Right atrium auricular region (tissue), 2 donors: Measurements from ENCODE around the gene ZDHHC18. TPM values are rescaled to one million over a fixed set of nuclear protein-coding genes. Genes with fewer than 3 reads are reported as not detected.

Source experiments
- DNase-seq: peaks from one replicate; pipeline ENCODE4 v3.0.0-alpha.2; 2019; ENCODE audit warnings: low spot score
- H3K27ac ChIP-seq, 2 donors: fragments of 200-600 bp; sonication (generic); 1 replicate in 1 of 2; 2 replicates in 1 of 2; pipeline ENCODE4 v1.5.1; 2016 to 2019
- H3K27me3 ChIP-seq, 2 donors: fragments of 200-600 bp; sonication (generic); one replicate each; pipeline versions ENCODE4 v1.5.1 to v1.6.0; 2017 to 2019
- H3K36me3 ChIP-seq: fragments of 200-600 bp; sonication (generic); one replicate; pipeline ENCODE4 v1.5.1; 2016
- H3K4me1 ChIP-seq, 2 donors: fragments of 200-600 bp; sonication (generic); one replicate each; pipeline versions ENCODE4 v1.5.1 to v1.6.0; 2017 to 2019
- H3K4me3 ChIP-seq, 2 donors: fragments of 200-600 bp; sonication (generic); 1 replicate in 1 of 2; 2 replicates in 1 of 2; pipeline ENCODE4 v1.5.1; 2017 to 2019; ENCODE audit warnings: mild to moderate bottlenecking in 1 of 2, moderate library complexity in 1 of 2
- H3K9me3 ChIP-seq, 2 donors: fragments of 200-600 bp; sonication (generic); one replicate each; pipeline ENCODE4 v1.5.1; 2019
- total RNA-seq, 2 donors: library from RNA; depleted of rRNA; stranded (reverse); fragments of >200 nt; gene quantifications; one replicate each; pipeline ENCODE4 v1.1.0, GENCODE V29; 2016
- TF ChIP-seq, protein P1 (sequence below), 2 donors: fragments of 200-600 bp; sonication (generic); IDR thresholded peaks; one replicate each; pipeline ENCODE4 v1.5.1; 2019; ENCODE audit warnings: antibody characterized with exemption in 2 of 2

ZDHHC18 gene
- total RNA-seq, 2 donors from 2014 or later = 19.8 to 22.5 TPM

DNA sequence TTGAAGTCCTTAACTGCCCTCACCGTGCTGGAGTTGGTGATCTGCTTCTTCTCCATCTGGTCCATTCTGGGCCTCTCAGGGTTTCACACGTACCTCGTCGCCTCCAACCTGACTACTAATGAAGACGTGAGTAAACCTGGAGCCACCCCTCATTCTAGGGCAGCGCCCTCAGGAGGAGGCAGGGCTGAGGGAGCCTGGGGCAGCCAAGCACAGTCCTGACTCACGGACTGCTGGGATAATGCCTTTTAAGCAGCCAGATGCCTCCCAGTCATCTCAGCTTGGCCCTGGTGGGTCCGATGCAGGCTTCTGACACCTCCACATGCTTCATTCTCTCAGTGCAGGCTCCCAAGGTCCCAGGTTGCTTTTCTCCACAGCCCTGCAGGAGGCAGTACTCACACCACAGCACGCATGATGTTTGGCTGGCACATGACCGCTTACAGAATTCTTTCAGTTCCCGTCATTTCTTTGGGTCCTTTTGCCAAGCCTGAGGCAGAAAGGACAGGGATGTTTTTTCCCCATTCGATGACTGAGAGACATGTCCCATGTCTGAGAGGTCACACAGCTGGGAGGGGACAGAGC, 24.7 kb downstream of the ZDHHC18 start:
- Histone ChIP-seq H3K27ac (no peak overlapping the region), H3K9me3 (no peaks in the 10 kb centered on the region), H3K4me1 (no peaks in the 10 kb centered on the region), H3K27me3 (no peaks in the 10 kb centered on the region), H3K4me3 (no peak overlapping the region), H3K36me3 (peaks cover 77% of the 10 kb centered on the region)
- TF ChIP-seq, protein P1, sequence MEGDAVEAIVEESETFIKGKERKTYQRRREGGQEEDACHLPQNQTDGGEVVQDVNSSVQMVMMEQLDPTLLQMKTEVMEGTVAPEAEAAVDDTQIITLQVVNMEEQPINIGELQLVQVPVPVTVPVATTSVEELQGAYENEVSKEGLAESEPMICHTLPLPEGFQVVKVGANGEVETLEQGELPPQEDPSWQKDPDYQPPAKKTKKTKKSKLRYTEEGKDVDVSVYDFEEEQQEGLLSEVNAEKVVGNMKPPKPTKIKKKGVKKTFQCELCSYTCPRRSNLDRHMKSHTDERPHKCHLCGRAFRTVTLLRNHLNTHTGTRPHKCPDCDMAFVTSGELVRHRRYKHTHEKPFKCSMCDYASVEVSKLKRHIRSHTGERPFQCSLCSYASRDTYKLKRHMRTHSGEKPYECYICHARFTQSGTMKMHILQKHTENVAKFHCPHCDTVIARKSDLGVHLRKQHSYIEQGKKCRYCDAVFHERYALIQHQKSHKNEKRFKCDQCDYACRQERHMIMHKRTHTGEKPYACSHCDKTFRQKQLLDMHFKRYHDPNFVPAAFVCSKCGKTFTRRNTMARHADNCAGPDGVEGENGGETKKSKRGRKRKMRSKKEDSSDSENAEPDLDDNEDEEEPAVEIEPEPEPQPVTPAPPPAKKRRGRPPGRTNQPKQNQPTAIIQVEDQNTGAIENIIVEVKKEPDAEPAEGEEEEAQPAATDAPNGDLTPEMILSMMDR (IDR thresholded peaks at IDR 0.05) = no peak
- no peak for DNase-seq

DNA sequence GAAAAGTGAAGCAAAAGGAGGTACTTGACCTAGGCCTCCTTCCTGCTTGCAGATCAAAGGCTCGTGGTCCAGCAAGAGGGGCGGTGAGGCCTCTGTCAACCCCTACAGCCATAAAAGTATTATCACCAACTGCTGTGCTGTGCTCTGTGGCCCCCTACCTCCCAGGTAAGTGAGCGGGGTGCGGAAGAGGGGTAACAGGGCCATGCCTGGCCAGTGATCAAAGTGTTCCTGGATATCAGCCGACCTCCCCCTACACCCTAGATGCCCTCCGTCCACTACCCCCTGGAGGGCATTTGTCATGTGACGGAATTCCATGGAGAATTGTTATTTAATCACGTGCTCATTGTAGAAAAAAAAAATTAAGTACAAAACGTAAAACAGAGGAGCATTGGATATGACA, 26.2 kb downstream of the ZDHHC18 start:
- H3K4me3 ChIP-seq = no peak overlapping the region
- DNase-seq = no peak
- peaks cover 77% of the 10 kb centered on the region for H3K36me3 ChIP-seq
- H3K4me1 ChIP-seq = no peaks in the 10 kb centered on the region
- H3K27ac ChIP-seq = no peak overlapping the region
- H3K27me3 ChIP-seq = no peaks in the 10 kb centered on the region
- H3K9me3 ChIP-seq = no peaks in the 10 kb centered on the region
- TF ChIP-seq, protein P1 (IDR thresholded peaks at IDR 0.05) = no peak

- Histone ChIP-seq H3K27ac (no peak overlapping the region), H3K9me3 (no peaks in the 10 kb centered on the region), H3K36me3 (peaks cover 72% of the 10 kb centered on the region), H3K27me3 (no peaks in the 10 kb centered on the region), H3K4me3 (no peak overlapping the region), H3K4me1 (no peaks in the 10 kb centered on the region)
- TF ChIP-seq, protein P1 (IDR thresholded peaks at IDR 0.05) = peak; percentile 62 to 87
- DNase-seq = peak; percentile 89
Measured at GRCh38 chr1:26853156-26853555, 26.7 kb downstream of the ZDHHC18 start.

DNA sequence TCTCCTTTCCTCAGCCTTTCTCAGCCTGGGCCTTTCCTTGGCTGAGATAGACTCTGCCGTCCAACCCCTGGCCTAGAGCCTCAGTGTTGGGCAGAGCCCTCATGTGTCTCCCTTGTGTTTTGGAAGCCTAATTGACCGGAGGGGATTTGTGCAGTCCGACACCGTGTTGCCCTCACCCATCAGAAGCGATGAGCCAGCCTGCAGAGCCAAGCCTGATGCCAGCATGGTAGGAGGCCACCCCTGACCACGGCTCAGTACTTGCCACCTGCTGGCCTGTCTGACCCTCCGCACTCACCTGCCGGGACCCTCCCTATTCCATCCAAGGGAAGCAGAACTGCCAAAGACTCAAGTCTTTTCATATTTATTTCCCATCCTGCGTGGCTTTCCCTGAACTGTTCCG, 27.1 kb downstream of the ZDHHC18 start:
- no peaks in the 10 kb centered on the region for H3K27me3 ChIP-seq
- no peak for DNase-seq
- H3K4me3 ChIP-seq = no peak overlapping the region
- no peaks in the 10 kb centered on the region for H3K9me3 ChIP-seq
- no peak overlapping the region for H3K27ac ChIP-seq
- TF ChIP-seq, protein P1 (IDR thresholded peaks at IDR 0.05) = no peak
- H3K36me3 ChIP-seq = peaks cover 68% of the 10 kb centered on the region
- no peaks in the 10 kb centered on the region for H3K4me1 ChIP-seq

- Histone ChIP-seq H3K36me3 (peaks cover 56% of the 10 kb centered on the region), H3K4me3 (no peak overlapping the region), H3K4me1 (no peaks in the 10 kb centered on the region), H3K27ac (no peak overlapping the region), H3K27me3 (no peaks in the 10 kb centered on the region), H3K9me3 (no peaks in the 10 kb centered on the region)
- TF ChIP-seq, protein P1 (IDR thresholded peaks at IDR 0.05) = no peak
- DNase-seq = no peak
Measured at GRCh38 chr1:26854906-26855305, 28.4 kb downstream of the ZDHHC18 start.

- no peaks in the 10 kb centered on the region for H3K27me3 ChIP-seq
- H3K9me3 ChIP-seq = no peaks in the 10 kb centered on the region
- H3K27ac ChIP-seq = no peak overlapping the region
- no peaks in the 10 kb centered on the region for H3K4me1 ChIP-seq
- no peak overlapping the region for H3K4me3 ChIP-seq
- H3K36me3 ChIP-seq = peaks cover 49% of the 10 kb centered on the region
- DNase-seq = no peak
- TF ChIP-seq, protein P1 (IDR thresholded peaks at IDR 0.05) = no peak
Measured at GRCh38 chr1:26855636-26856035, 29.1 kb downstream of the ZDHHC18 start.
